ENCODE results near the gene STX1B.

GRCh38 chr16:31006086-31006385 is 4.4 kb downstream of the STX1B start:
- TF ChIP-seq CTCF (conservative IDR thresholded peaks at IDR 0.05; ENCODE audit: low read length): no peak
- no peak for TF ChIP-seq EZH2phosphoT487 (IDR thresholded peaks at IDR 0.05; ENCODE audit: borderline replicate concordance)
